ENCODE results near the gene DKKL1.

The DKKL1 gene

DNA sequence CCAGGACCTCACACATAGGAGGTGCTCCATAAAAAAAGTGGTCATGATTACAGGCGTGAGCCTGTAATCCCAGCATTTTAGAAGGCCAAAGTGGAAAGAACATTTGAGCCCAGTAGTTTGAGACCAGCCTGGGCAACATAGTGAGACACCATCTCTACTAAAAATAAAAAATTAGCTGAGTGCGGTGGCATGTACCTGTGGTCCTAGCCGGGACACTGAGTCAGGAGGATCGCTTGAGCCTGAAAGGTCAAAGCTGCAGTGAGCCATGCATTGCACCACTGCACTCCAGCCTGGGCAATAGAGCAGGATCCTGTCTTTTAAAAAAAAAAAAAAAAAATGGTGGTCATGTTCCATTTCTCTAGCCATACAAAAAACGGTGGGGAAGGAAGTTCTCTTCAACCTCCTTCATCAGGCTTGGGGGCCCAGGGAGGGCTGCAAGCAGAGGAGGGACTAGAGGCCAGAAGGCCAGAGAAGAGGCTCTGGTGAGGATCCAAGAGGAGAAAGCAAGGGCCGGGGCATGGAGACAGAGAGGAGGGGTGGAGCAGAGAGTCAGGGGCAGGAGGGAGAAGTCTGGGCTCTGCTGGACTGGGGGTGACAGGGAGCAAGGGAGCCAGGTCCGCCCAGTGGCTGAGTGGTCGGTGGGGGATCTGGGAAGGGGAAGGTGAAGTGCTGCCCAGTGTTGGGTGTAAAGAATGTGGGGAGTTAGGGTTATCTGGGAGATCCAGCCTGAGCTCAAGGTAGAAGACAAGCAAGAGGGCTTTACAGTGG, 33.2 kb downstream of the DKKL1 start:
- no peak for DNase-seq (ENCODE audit: low read depth, low spot score)

DNA sequence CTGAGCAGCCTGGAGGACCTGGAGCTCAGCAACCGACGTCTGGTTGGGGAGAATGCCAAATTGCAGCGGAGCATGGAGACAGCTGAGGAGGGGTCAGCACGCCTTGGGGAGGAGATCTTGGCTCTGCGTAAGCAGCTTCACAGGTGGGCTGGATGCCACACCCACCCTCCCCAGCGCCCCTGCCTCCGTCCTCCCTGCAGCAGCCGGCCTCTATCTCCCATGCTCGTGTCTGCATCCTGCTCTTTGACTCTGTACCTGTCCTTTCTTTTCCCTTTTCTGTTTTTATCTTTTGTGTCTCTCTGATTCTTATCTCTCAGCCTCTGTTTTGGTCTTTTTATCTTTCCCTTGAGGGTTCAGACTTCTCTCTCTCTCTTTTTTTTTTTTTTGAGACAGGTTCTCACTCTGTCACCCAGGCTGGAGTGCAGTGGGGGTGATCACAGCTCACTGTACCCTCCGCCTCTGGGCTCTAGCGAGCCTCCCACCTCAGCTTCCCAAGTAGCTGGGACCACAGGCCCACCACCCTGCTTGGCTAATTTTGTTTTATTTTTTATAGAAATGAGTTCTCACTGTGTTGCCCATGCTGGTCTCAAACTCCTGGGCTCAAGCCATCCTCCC, 34.4 kb downstream of the DKKL1 start:
- DNase-seq (ENCODE audit: low read depth, low spot score) = no peak

DNA sequence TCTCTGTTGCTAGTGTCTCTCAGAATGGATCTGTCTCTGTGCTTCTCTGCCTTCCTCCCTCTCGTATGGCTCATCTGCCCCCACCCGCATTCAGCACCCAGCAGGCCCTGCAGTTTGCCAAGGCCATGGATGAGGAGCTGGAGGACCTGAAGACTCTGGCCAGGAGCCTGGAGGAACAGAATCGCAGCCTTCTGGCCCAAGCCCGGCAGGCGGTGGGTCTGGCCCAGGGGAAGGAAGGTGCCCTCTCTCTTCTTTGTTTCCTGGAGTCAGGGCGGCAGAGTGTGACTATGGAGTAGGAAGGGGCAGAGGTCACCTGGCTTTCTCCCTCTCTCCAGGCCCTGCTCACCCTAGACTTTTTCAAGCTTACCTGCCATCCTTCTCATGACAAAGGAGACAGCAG, 35.3 kb downstream of the DKKL1 start:
- no peak for DNase-seq (ENCODE audit: low read depth, low spot score)

DNA sequence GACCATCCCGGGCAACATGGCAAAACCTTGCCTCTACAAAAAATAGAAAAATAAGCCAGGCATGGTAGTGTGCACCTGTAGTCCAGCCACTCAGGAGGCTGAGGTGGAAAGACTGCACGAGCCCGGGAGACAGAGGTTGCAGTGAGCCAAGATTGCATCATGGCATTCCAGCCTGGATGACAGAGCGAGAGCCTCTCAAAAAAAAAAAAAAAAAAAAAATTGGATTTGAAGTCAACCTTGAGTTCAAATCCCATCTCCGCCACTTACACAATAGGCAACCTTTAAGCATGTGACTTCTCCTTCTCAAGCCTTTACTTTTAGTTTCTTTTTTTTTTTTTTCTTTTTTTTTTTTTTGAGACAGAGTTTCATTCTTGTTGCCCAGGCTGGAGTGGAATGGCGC, 36.4 kb downstream of the DKKL1 start:
- no peak for DNase-seq (ENCODE audit: low read depth, low spot score)

DNA sequence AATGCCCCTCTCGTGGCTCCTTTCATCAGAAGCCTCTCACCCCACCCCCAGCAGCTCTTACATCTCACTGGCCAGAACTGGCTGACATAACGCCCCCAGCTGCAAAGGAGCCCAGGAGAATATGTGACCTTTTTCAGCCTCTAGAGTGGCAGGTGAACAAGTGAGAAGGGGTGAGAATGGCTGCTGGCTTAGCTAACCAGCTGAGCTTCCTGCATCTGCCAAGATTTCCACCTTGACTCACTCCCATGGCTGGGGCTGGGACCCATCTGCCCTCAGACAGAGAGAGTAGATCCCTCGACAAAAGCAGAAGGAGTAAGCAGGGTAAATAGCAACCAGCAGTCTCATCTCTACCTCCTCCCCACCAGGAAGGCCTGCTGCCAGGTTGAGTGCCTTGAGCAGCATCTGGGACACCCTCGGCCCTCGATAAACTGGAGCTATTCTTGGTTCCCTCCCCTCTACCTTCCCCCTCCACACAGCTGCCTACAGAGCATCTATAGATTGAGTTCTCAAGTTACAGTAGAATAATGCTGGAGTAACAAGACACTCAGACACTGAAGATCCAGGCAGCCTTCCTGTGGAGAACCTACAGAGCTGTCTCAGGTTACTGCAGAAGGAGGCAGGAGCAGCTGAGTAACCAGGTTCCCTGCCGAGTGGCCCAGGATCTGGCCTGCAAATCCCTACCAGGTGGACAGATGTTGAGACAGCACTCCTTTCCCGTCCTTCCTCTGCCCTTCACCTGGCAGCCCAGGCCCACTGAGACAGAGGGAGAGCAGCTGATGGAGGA, 39.9 kb downstream of the DKKL1 start:
- peak; percentile 99 for DNase-seq (ENCODE audit: low read depth, low spot score)

DNA sequence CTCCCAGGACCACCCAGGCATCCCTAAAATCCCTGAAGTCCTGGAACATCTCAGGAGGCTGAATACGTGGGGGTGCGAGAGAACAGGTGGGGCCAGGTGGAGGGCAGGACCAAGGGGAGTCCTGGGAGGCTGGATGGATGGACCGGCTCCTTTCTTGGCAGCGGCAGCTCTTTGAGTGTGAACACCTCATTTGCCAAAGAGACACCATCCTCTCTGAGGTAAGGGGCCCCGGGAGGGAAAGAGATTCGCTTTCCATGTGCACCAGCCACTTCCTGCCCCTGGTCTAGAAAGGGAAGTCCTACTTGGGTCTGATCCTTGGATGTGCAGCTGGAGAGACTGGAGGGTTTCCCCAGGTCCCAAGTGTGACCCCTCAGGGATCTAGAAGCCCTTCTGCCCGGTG, 43.4 kb downstream of the DKKL1 start:
- no peak for DNase-seq (ENCODE audit: low read depth, low spot score)

DNA sequence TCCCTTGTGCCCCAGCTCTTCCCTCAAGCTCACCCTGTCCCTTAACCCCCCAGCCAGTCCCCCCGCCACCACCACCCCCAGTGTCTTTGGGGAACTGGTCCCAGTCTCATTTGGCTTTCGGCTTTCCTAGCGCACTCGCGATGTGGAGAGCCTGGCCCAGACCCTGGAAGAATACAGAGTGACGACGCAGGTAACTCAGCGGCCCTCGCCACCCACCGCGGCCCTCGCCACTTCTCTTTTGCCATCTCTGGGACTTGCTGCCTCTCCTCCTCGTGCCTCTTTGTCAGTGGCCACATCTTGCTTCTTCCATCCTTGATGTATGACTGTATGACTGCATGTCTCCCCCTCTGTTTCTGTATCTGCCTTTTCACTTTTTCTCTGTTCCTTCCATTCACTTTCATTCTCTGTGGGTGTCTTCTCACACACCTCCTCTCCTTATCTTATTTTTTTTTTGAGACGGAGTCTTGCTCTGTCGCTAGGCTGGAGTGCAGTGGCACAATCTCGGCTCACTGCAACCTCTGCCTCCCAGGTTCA, 43.9 kb downstream of the DKKL1 start:
- no peak for DNase-seq (ENCODE audit: low read depth, low spot score)

DNA sequence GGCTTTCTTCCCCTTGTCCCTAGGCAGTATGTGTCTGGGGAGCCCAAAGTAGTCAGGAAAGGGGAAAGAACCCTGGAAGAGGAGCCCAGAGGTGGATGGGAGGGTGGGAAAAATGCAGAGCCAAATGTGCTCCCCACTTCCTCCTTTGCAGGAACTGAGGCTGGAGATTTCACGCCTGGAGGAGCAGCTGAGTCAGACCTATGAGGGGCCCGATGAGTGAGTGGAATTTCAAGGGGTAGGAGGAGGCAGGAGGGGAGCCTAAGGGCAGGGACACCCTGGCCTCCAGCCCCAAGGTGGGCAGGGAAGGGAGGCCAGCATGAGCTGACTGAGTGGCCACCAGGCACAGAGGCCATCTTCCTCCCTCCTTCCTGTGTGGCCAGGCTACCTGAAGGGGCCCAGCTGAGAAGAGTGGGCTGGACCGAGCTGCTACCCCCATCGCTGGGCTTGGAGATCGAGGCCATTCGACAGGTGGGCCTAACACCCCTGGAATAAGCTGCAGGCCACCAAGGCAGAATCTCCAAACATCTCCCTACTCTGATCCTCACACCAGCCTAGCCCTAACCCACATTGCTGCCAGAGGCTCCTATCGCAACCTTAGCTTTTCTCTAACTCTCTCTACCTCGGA, 45.3 kb downstream of the DKKL1 start:
- no peak for DNase-seq (ENCODE audit: low read depth, low spot score)

DNA sequence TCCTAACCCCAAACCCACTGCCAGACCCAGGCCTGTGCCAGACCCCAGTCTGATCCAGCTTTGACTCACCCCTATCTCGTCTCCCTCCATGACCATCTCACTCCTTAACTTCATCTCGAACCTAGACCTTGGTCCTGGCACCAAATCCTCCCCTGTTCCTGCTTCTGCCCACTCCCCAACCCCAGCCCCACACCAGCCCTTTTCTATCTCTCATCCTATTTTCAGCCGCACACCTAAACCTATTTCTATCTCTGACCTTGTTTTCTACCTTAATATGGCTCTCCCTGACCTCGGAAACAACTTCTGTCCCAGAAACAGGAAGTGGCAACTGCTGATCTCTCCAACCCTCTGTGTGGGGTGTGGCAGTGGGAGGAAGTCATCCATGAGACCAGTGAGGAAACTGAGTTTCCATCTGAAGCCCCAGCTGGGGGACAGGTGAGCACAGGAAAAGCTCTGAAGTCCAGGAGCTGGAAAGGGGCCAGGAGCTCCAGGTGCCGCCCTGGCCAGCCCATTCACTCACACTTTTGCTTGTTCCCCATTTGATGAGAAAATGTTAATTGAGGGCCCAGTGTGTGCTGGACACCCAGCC, 45.9 kb downstream of the DKKL1 start:
- no peak for DNase-seq (ENCODE audit: low read depth, low spot score)

DNA sequence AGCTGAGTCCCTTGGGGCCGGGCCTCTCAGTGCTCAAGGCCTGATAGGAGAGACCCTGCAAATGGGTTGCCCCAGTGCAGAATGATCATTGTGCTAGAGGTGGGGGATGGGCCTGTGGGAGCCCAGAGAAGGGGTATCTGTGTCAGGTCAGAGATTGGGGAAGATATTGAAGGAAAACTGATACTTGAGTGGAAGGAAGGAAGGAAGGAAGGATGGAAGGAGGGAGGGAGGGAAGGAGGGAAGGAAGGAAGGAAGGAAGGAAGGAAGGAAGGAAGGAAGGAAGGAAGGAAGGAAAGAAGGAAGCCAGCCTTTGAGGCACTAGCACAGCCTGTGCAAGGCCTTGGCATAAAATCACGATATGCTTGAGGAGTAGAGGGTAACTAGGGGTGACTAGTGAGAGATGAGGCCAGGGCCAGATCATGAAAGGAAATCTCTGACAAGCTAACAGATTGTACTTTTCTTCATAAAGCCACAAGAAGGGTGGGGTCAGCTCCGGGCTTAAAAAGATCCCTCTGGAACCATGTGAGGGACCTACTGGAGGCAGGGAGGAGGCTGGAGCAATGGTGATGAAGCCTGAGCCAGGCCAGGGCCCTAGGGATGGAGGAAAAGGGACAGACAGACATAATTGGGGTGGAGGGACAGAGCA, 48.1 kb downstream of the DKKL1 start:
- no peak for DNase-seq (ENCODE audit: low read depth, low spot score)

DNA sequence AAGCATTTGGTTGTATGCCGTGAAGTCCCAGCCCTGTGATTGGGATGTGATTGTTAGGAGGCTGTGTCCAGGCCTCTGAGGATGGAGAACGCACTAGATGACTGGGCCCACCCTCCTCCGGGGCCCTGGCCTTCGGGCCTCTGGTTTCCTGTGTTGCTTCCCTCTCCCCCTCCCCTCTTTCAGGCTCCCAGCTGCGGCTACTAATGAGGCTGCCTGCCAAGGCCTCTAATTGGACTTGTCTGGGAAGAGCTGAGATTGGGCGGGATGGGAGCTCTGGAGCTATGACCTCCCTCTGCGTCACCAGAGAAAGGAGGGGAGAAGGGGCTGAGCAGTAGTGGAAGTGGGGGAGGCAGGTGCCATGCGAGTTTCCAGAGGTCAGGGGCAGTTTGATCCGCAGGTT, 49.7 kb downstream of the DKKL1 start:
- DNase-seq (ENCODE audit: low read depth, low spot score) = no peak

DNA sequence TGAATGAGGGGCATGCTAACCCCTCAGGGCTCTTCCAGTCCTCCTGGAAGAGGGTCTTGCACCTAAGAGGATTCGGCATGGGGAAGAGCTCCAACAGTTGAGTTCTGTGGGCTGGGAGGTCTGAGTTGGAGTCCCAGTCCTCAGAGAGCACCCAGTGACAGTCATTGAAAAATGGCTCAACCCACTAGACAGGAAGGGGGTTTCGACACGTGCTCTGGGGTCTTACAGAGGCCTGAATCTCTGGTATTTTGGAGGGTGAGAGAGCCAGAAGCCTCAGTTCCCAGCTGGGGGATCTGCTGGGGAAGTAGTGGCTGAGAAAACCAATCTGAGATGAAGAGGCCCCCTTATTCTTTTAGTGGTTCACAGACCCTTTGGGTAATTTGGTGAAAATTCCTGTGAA, 50.6 kb downstream of the DKKL1 start:
- DNase-seq (ENCODE audit: low read depth, low spot score) = no peak

DNA sequence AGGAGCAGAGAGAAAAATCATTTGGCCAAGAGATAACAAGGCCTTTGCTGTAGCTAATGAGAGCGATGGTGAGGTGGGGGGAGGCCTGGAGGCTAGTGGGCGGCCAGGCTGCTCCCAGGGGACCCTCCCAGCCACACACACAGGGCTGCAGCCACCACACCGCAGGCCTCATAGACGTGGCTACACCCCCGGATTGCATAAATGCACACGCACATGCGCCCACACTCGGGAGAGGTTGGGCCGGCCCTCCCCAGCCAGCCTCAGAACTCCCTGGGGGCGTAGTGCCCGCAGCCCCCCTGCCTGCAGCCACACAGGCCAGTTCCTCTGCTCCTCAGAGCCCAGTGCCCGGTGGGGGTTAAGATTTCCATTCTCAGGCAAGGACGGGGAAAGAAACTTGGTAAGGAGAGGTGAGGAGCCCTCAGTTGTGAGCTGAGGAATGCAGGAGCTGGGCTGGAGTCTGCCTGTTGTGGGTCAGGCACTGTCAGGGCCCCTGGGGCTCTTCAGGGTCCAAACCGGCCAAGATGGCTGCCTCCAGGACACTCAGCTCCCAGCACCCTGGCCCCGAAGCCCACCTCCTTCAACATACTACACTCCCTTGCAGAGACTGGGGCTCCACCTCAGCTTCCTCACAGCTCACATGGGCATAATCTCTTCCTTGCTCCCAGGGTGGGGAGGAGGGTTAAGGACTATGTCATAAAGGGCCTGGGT, 51.6 kb downstream of the DKKL1 start:
- no peak for DNase-seq (ENCODE audit: low read depth, low spot score)

DNA sequence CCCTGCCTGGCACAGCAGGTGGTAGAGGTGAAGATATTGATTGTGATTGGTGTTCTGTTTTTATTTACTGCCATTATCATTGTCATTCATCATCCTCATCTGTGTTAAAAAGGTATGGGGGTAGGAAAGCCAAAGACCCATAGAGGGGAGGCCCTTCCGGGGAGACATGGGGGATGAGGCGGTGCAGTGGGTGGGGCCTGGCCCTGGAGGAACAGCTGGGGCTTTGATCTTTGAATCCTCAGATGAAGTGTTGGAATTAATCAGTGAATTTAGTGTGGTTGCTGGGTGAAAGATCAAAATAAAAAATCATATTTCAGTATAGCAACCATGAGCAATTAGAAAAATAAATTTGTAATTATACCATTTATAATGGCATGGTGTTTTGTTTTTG, 52.1 kb downstream of the DKKL1 start:
- DNase-seq (ENCODE audit: low read depth, low spot score) = no peak

DNA sequence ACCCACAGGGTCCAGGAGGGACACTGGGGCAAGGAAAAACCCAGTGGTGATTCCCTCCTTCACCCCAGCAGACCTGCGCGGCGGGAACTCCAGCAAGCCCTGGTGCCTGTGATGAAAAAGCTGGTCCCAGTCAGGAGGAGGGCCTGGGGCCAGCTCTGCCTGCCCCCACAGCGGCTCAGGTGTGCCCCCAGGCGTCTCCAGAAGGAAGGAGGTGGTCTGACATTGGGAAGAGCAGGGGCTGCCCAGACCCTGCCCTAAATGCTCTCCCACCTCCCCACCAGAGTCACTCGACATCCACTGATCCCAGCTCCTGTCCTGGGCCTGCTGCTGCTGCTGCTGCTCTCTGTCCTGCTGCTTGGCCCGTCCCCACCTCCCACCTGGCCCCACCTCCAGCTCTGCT, 53.4 kb downstream of the DKKL1 start:
- no peak for DNase-seq (ENCODE audit: low read depth, low spot score)

DNA sequence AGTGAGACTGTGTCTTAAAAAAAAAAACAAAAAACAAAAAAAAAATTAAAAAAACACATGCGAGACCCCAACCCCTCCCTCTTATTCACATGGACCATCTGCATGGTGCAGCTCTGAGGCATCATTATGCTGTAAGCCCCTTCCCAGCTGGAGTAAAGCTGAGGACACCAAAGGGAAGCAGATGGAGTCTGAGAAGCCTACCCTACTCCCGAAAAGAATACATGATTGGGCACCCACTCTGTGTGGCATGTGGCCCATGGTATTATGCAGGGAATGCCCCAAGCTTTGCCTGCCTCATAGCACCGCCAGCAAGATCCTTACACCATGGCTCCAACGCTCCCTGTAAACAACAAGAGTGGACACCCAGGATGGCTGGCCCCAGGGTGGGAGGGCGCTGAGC, 54.8 kb downstream of the DKKL1 start:
- DNase-seq (ENCODE audit: low read depth, low spot score) = no peak

DNA sequence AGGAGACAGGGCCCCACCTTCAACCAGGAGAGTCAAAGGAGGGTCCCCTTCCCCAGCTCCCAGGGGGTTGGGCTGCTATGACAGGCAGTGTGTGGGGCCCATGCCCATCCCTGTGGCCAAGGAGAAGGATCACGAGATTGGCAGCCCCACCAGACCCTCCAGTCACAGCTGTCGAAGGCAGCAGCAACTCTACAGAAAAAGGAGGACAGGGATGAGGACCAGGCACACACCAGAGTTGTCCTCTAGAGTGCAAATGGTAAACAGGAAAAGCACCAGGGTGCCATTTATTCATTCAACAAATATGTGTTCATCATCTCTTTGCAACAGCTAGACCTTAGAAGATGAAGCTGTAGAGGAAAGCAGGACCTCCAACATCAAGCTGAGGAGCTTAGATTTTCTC, 55.5 kb downstream of the DKKL1 start:
- no peak for DNase-seq (ENCODE audit: low read depth, low spot score)

DNA sequence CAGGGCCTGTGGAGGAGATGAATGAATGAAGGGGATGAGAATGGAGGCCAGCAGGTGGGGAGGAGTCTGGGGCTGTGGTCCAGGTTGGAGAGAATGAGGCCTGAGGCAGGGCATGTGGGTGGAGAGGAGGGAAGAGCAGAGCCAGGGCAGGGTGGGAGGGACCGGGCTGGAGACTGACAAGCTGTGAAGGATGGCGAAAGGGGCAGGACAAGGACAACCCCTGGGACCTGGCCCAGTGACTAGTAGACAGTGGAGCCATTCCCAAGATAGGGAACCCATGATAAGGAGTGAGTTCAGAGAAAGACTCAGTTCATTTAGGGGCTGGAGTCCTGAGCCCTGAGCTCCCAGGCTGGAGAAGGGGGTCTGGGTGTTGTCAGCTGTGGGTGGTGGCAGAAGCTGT, 56.5 kb downstream of the DKKL1 start:
- no peak for DNase-seq (ENCODE audit: low read depth, low spot score)

DNA sequence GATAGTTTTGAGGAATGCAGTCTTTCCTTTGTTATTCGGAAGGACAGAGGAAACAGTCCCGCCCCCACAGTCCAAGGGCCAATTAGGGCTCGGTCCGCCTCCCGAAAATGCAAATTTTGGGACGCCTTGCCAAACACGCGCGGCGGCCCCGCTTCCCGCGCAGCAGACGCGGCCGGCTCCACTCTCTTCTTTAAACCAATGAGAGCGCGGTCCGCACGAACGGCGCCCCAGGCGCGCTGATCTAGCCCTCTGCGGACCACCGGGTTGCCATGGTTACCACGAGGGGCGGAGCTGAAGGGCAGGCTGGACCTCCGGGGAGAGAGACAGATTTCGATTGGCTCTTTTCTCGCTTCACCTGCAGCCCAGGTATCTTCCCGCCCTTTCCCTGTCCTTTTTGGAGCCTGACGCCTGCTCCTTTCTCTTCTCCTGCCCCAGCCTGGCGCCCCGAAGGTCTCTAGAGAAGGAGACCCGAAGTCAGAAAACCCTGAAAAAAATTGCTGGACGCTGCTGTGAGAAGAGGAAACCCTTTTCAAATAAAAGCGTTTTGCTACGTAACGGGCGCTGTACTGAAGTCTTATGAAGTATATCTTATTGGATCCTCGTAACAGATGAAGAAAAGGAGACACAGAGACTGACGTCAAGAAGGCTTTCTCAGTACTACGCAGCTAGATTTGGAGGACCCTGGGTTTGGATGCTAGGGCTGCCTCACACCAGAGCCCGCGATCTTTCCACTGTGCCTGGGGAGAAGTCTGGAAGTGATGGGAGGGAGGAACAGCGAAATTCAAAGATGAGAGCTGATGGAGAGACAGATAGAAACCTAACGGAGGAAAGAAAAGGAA, 57.6 kb downstream of the DKKL1 start:
- DNase-seq (ENCODE audit: low read depth, low spot score) = peak; percentile 87

DNA sequence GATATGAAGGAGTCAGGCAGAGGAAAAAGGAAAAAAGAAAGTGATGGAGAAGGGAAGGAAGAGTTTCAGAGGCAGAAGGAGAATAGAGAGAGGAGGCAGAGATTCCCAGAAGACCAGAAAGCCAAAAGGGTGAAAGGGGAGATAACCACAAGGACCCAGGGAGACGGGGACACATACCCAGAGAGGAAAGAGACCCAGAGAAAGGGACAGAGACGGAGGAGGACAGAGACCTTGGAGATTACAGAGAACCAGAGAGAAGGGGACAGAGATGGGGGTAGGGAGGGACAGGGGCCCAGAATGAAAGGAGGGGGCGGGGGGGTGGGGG, 58.2 kb downstream of the DKKL1 start:
- no peak for DNase-seq (ENCODE audit: low read depth, low spot score)
